Lung (tissue), 16 donors: ENCODE results near the gene ACER1. TPM values are rescaled to one million over a fixed set of nuclear protein-coding genes. Genes with fewer than 3 reads are reported as not detected.

Source experiments
- ATAC-seq: fragments of 200-7000 bp; cut with Tn5 transposase; one replicate; pipeline ENCODE4 v1.9.1; 2020; ENCODE audit warnings: moderate number of reproducible peaks; ENCODE audit not compliant: insufficient read depth, low FRiP score
- DNase-seq, 3 donors: peaks; one replicate each; pipeline ENCODE4 v3.0.0-alpha.2; 2013 to 2017
- H3K27ac ChIP-seq, 2 donors: one replicate each; pipeline ENCODE4 v1.5.1; 2013; ENCODE audit warnings: mild to moderate bottlenecking in 2 of 2, moderate library complexity in 2 of 2, control low read depth in 1 of 2, inconsistent platforms in 1 of 2, low read depth in 1 of 2, low read length in 1 of 2
- H3K27me3 ChIP-seq, 3 donors: one replicate each; pipeline ENCODE4 v1.5.1; 2013; ENCODE audit warnings: low read length in 2 of 3; ENCODE audit not compliant: control insufficient read depth in 3 of 3, insufficient read depth in 3 of 3
- H3K36me3 ChIP-seq, 4 donors: one replicate each; pipeline ENCODE4 v1.5.1; 2013; ENCODE audit warnings: low read length in 4 of 4, mild to moderate bottlenecking in 1 of 4, moderate library complexity in 1 of 4; ENCODE audit not compliant: control insufficient read depth in 4 of 4, insufficient read depth in 4 of 4
- H3K4me1 ChIP-seq, 5 donors: one replicate each; pipeline ENCODE4 v1.5.1; 2013; ENCODE audit warnings: low read length in 5 of 5, mild to moderate bottlenecking in 2 of 5, moderate library complexity in 1 of 5; ENCODE audit not compliant: control insufficient read depth in 5 of 5, insufficient read depth in 5 of 5
- H3K4me3 ChIP-seq: one replicate; pipeline ENCODE4 v1.5.1; 2013; ENCODE audit warnings: mild to moderate bottlenecking, control low read depth, moderate library complexity
- H3K9ac ChIP-seq, 2 donors: one replicate each; pipeline ENCODE4 v1.5.1; 2013; ENCODE audit warnings: low read length in 2 of 2, control low read depth in 1 of 2; ENCODE audit not compliant: insufficient read depth in 1 of 2
- H3K9me3 ChIP-seq, 4 donors: one replicate each; pipeline ENCODE4 v1.5.1; 2013; ENCODE audit warnings: low read length in 3 of 4, mild to moderate bottlenecking in 1 of 4, moderate library complexity in 1 of 4; ENCODE audit not compliant: control insufficient read depth in 4 of 4, insufficient read depth in 3 of 4
- CTCF ChIP-seq: IDR thresholded peaks from 2 replicates; pipeline ENCODE4 v1.5.1; 2012; ENCODE audit warnings: mild to moderate bottlenecking; ENCODE audit errors: control extremely low read depth, extremely low read depth
- WGBS, 2 donors: extraction: QIAGEN DNeasy Blood & Tissue Kit; methylation state at CpG; one replicate each; pipeline ENCODE4 v1.1.7; 2013; 5-methylcytosine and 5-hydroxymethylcytosine counted together
- long read RNA-seq, 5 donors: transcript quantifications; one replicate each; lab custom pipeline, GENCODE V29; 2026
- polyA plus RNA-seq, 2 donors: library from polyadenylated mRNA; stranded (reverse); fragments of 200-250 nt; gene quantifications; one replicate each; pipeline ENCODE4 v1.2.1, GENCODE V29; 2013
- total RNA-seq, 2 donors: library from RNA; depleted of rRNA in 1 of 2; stranded (reverse); fragments of >200 nt in 1 of 2; gene quantifications; one replicate each; pipeline ENCODE4 v1.2.1, GENCODE V29; 2014 to 2021
- donor health status: control.
- donor health status: control.
- donor health status: Bipolar disorder and iron deficiency.
- donor health status: healthy.
- donor health status: DM: yes; HTN: yes; CAD: no.

The ACER1 gene
- total RNA-seq (not detected), polyA plus RNA-seq (under 1 TPM in 1 of 2 donors, not detected in 1; 0.06 TPM)
- long read RNA-seq, donor 1 = 0 reads
- long read RNA-seq, donor 2 = 0 reads
- long read RNA-seq, donor 3 = 0 reads
- long read RNA-seq, donor 4 = 0 reads
- long read RNA-seq, donor 5 = 0 reads

DNA sequence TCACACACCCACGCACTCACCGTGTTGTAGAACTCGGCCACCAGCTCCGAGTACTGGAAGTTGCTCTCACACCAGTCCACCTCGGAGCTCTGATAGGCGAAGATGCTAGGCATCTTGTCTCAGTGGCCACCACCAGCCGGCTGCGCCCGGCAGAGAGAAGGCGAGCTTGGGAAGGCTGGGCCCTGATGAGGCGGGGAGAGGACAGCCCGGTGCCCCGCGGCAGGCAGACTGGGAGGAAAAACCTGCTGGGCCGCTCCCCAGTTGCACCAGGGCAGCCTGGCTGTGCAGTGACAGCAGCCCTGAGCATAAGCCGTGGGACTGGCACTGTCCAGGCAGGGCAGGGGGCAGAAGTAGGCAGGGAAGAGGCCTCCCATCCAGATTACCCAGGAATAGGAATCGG, at the start of gene ACER1:
Gene ACER1 (minus strand): TSS at position 174 of the 400 bp plus-strand sequence. CDS start 61 bp downstream, at position 113.
- DNase-seq (no peak), ATAC-seq (no peak)
- Histone ChIP-seq H3K4me3 (no peak within 1 kb of the TSS), H3K36me3 (no peaks in the 10 kb centered on the region), H3K4me1 (no peaks in the 10 kb centered on the region), H3K9me3 (no peaks in the 10 kb centered on the region), H3K9ac (no peak within 1 kb of the TSS), H3K27me3 (peaks cover 0 to 2% (median 0%) of the 10 kb centered on the region in 3 donors), H3K27ac (no peak within 1 kb of the TSS)
- WGBS, 2 donors = 76 to 84% methylated on average over 17 of the region's 17 CpGs
- TF ChIP-seq CTCF = no peak

GRCh38 chr19:6383188-6383587, 49.8 kb upstream of the ACER1 start:
- Histone ChIP-seq H3K27ac (no peak overlapping the region), H3K4me3 (peak overlapping the region; percentile 9), H3K9me3 (peaks cover 0 to 10% (median 3%) of the 10 kb centered on the region in 4 donors), H3K36me3 (peaks cover 28 to 72% (median 52%) of the 10 kb centered on the region in 4 donors), H3K4me1 (no peaks in the 10 kb centered on the region), H3K9ac (no peak overlapping the region), H3K27me3 (no peaks in the 10 kb centered on the region)
- TF ChIP-seq CTCF = no peak
- DNase-seq (no peak), ATAC-seq (no peak)
- WGBS, 2 donors = 97 to 98% methylated on average over 19 of the region's 19 CpGs

DNA sequence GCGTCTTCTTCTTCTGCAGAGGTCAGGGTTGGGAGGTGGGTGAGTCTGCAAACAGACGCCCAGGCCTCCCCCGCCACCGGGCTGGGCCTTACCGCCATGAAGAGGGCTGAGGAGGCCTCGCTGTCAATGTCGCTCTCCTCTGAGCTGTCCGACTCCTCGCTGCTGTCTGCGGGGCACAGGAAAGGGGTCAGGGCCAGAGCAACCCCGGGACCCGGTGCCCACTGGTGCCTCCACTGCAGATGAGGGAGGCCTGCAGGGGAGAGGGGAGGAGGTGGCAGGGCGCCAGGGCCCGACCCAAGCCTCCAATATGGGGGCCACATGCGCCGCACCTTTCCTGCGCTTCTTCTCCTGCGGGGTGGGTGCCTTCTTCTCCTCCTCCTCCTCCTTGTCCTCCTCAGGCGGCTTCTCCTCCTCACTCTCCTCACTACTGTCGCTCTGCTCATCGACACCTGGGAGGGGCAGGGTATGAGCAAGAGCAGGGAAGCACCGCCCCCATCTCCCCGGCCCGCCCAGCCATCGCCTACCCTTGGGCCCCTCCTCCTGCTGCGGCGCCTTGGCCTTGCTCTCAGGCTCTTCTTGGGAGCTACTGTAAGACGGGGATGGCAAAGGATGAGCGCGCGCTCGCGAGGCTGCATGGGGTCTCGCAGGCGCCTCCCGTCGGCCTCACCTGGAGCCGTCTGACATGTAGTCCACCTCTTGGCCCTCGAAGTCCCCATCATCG, 47.8 kb upstream of the ACER1 start:
- TF ChIP-seq CTCF = no peak
- Histone ChIP-seq H3K4me1 (no peaks in the 10 kb centered on the region), H3K4me3 (no peak overlapping the region), H3K27me3 (no peaks in the 10 kb centered on the region), H3K27ac (no peak overlapping the region), H3K9me3 (peaks cover 0 to 9% (median 3%) of the 10 kb centered on the region in 4 donors), H3K36me3 (peaks cover 27 to 57% (median 43%) of the 10 kb centered on the region in 4 donors), H3K9ac (no peak overlapping the region)
- DNase-seq (no peak), ATAC-seq (no peak)
- WGBS, 2 donors = 96 to 97% methylated on average over 36 to 40 of the region's 40 CpGs
